Occipital lobe (tissue), 3 donors: ENCODE data around the gene FAM221A. TPM values are rescaled to one million over a fixed set of nuclear protein-coding genes. Genes with fewer than 3 reads are reported as not detected.
"Not testable (repeated sequence)": the region's sequence is repeated elsewhere in the genome, so short reads cannot be mapped to it uniquely, and the experiment has no call there.

Source experiments
- DNase-seq: peaks from one replicate; lab custom pipeline; 2025; lab: John Stamatoyannopoulos, UW
- small RNA-seq: library from RNA; depleted of rRNA; stranded (forward); fragments of <200 nt; gene quantifications from one replicate; pipeline ENCODE3, GENCODE V24; 2014
- total RNA-seq: library from RNA; depleted of rRNA; stranded (reverse); fragments of >200 nt; gene quantifications from one replicate; pipeline ENCODE4 v1.2.3, GENCODE V29; 2014

The FAM221A gene
- total RNA-seq, 1 donor from 2014 or later = 16.4 TPM

DNA sequence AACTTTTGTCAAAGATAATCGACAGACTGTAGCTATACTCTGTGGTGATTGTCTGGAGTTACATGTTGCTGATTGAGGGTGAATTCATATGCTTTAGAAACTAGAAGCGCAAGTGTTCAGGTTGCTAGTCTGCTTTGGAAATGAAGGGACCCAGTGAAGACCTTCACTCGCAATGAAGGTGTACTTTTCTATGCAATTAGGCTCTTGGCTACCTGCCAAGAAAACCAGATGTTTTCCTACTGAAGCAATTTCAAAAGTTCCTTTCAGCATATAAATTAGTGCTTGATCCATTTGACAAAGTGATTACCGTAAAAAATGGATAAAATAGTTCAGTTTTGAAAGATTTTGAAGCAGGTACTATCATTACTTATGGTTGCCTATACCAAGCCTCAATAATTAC lies 20.0 kb downstream of the FAM221A start:
- no peak for DNase-seq

DNA sequence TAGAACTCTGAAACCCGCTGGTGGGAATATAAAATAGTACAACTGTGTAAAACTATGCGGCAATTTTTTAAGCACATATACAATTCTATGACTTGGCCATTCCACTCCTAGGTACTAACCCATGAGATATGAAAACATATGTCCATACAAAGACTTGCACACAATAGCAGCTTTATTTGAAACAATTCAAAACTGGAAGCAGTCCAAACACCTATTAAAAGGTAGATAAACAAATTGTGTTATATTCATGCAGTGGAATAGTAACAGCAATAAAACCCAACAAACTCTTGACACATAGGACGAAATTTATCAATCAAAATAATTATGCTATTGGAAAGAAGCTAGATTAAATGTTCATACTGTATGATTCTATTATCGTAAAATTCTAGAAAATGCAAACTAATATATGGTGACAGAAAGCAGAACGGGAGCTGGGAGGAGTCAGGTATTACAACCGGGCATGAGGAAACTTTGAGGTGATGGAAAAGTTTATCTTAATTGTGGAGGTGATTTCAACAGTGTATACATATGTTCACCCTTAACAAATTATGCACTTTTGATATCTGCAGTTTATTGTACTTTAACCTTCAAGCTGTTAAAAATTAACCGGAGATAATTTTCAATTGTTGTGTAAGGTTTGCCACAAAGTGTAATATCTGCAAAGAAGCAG lies 29.2 kb downstream of the FAM221A start:
- DNase-seq = no peak

DNA sequence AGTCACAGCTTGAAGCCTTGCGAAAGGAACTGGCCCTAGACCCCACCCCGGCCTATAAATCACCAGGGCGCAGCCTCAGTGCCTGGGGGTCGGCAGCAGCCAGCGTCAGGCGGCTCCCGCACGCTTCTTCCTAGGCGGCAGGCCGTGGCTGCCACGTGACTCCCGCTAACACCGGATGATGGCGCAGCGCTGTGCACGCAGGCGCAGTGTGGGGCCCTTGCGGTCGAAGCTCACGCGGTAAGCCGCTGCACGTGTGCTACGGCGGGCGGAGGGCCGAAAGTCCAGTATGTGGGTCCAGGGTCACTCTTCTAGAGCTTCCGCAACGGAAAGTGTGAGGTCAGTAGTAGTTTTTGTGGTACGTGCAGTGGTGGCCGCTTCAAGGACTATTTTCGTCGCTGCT lies 30.0 kb downstream of the FAM221A start, which contains the start of gene STK31:
Gene STK31, plus strand, starts transcription at position 220 of the 400 bp plus-strand sequence. Its CDS starts 67 bp downstream, at position 287.
- DNase-seq = no peak

DNA sequence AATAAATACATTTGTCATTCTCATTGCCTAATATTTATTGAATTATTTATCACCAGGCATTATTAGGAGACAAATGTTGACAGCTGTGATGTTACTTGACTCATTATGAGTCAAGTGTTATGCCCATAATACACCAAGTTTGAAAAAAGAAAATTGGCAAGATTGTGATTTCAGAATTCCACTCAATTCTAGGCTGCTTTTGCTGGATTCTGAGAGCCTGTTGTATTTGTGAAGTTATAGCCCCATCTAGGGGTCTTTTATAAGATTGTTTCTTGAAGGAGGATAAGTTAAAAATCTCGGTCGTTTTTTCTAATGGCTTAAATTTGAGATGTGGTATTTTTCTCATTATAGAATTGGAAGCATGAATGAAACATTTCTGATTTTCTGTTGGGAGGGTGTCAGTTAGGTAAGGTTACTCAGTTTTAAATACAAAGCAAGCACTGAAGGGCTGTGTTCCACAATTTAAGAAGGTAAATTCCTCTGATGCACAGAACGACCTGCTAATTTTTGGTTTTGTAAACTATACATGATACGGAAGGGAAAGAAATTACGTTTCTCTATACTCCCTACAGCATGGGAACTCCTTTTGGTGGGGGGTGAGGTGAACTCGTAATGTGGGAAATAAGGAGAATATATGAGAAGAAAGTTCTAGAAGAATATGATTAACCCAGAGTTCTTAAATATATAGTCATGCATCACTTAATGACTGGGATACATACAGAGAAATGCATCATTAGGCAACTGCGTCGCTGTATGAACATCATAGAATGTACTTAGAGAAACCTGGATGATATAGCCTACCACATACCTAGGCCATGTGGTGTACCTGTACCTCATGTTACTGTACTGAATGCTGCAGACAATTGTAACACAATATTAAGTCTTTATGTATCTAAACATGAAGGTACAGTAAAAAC lies 32.6 kb downstream of the FAM221A start:
- DNase-seq = no peak

DNA sequence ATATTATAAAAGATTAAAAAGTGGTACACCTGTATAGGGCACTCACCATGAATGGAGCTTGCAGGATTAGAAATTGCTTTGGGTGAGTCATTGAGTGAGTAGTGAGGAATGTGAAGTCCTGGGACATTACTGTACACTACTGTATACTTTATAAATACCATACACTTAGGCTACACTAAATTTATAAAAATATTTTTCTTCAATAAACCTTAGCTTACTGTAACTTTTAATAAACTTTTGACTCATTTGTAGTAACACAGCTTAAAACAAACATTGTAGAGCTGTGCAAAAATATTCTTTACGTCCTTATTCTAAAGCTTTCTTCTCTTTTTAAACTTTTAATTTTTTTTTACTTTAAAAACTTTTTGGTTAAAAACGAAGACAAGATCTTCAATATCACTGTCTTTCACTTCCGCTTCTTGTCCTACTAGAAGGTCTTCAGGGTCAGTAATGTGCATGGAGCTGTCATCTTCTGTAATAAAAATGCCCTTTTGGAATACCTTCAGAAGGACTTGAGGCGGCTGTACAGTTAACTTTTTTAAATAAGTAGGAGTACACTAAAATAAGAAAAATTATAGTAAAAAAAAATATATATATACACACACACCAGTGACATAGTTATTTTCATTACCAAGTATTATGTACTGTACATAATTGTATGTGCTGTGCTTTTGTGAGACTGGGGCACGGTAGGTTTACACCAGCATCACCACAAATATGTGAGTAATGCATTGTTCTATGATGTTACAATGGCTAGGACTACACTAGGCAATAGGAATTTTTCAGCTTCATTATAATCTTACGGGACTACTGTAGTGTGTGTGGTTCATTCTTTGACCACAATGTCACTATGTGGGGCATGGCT lies 33.5 kb downstream of the FAM221A start:
- no peak for DNase-seq

DNA sequence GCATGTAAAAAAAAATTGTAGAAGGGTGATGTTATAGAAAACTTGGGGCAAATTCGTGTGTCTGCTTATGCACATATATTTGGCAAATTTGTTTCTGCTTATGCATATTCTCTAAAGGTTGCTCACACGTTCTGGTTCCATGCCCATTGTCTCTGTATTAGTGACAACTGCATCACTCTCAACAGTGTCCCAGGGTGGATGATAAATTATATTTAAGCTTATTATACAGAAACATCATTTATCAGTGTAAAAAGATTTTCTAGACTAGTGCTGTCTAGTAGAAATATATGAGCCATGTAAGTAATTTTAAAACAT lies 34.1 kb downstream of the FAM221A start:
- no peak for DNase-seq

DNA sequence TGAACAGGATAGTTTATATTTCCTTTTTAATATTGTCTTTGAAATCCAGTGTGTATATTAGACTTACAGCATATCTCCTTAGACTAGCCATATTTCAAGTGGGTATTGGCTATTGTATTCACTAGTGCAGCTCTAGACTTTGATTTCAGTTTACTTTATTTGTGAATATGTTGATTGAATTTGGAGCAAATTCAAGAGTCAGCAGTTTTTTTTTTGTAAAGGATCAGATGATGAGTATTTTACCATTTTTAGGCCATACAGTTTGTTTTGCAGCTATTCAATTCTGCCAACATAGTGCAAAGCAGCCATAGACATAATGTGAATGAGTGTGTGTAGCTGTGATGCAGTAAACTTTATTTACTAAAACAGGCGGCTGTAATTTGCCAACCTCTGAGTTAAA lies 34.6 kb downstream of the FAM221A start:
- no peak for DNase-seq

DNA sequence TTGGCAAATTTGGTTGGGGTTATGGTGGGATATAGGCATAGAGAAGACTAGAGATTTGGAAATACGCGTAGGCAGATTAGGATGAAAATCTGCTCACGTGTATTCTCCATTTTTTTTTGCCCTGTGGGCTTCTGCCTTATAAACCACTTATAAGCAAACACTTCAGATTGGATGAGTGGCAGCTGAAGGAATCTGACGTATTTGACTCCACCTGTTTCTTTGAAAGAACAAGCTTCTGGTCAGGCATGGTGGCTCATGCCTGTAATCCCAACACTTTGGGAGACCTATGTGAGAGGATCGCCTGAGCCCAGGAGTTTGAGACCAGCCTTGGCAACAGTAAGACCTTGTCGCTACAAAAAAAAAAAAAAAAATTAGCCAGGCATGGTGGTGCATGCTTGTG lies 35.1 kb downstream of the FAM221A start:
- no peak for DNase-seq

DNA sequence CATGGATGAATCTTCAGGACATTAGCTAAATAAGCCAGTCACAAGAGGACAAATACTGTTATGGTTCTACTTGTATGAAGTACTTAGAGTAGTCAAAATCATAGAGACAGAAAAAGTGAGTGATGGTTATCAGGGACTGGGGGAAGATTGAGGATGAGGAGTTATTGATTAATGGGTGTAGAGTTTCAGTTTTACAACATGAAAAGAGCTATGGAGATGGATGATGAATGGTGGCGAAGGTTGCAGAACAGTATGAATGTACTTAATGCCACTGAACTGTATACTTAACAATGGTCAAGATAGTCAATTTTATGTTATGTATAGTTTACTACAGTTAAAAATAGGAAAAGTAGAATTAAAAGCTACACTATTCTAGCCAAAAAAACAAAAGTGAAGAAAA lies 37.8 kb downstream of the FAM221A start:
- DNase-seq = no peak

DNA sequence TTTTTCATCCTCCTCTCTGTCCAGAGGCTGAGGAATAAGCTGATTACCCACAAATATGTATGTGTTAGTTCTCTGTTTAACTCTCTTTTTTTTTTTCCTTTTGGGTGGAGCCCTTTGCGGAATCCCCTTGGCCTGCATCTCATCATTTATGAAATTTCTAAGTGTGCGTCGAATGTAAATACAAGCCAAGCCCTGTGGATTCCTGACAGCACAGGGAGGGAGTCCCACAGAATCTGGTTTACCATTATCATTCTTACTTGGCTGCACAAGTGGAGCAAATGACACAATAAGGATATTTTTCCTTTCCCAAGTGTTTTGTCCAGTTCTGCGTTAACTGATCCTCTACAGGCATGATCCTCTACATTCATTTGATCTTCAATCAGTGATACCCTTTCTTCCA lies 41.5 kb downstream of the FAM221A start:
- DNase-seq = no peak

DNA sequence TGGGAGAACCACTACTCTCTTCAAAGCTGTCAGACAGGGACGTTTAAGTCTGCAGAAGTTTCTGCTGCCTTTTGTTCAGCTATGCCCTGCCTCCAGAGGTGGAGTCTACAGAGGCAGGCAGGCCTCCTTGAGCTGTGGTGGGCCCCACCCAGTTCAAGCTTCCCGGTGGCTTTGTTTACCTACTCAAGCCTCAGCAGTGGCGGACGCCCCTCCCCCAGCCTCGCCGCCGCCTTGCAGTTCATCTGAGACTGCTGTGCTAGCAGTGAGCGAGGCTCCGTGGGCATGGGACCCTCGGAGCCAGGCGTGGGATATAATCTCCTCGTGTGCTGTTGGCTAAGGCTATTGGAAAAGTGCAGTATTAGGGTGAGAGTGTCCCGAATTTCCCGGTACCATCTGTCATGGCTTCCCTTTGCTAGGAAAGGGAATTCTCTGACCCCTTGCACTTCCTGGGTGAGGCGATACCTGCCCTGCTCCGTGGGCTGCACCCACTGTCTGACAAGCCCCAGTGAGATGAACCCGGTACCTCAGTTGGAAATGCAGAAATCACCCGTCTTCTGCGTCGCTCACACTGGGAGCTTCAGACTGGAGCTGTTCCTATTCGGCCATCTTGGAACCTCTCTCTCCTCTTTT lies 42.7 kb downstream of the FAM221A start:
- DNase-seq = not testable (repeated sequence)

DNA sequence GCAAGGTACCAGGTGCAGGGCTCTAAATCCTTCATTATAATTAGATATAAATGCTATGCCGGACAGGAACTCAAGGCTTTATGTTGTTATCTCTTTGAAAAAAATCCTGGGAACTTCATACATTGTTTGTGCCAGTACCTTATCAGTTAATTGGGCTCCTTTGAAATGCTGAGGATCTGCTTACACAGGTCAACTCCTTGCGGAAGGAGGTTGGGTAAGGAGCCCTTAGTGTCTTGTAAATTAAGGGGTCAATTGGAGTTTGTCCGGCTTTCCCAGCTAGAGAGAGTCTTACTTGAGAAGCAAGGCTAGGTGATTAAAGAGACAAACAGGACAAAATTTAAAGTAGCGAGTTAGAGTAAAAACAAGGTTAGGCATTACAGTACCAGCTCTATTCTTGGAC lies 44.1 kb downstream of the FAM221A start:
- not testable (repeated sequence) for DNase-seq

DNA sequence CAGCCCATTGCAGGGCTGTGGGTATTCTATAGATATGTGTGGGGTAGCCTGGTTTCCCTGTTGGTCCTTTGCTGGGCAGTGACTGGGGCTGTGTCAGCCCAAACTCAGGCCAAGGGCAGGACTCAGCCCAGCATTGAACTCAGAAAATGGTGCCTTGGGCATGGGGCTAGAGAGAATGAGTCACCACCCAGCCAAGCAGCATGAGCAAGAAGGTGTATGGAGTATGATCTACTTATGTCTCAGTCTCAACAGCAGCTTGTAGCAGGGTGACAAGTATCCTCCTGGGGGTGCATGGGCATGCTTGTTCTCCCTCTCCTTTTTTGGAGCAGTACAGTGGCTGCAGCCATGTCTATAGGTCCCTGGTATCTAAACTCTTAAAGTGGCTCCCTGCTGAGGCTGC lies 62.1 kb downstream of the FAM221A start:
- DNase-seq = no peak

DNA sequence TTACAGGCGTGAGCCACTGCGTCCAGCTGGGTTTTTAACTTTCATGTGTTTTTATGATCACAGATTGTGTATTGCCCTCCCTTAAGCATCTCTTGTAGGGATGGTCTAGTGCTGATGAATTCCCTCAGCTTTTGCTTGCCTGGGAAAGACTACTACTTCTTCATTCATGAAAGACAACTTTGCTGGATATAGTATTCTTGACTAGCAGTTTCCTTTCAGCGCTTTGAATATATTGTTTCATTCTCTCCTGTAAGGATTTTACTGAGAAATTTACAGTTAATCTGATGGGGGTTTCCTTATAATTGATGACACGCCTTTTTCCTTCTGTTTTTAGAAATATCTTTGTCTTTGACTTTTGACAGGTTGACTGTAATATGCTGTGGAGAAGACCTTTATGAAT lies 63.2 kb downstream of the FAM221A start:
- DNase-seq = no peak

DNA sequence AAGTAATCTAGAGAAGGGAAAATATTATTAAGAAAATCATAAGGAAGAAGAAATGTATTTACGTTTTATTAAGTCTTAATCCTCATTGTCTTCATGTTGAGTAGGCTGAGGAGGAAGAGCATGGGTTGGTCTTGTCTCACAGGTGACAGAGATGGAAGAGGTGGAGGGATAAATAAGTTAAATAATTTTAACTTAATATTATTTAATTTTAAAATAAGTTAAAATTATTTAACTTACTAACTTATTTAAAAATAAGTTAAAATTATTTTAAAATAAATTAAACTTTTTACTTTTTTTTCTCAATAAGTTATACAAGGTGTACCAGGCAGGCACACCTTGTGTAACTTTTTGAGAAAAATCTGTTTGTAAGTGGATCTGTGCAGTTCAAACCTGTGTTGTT lies 66.6 kb downstream of the FAM221A start:
- no peak for DNase-seq

DNA sequence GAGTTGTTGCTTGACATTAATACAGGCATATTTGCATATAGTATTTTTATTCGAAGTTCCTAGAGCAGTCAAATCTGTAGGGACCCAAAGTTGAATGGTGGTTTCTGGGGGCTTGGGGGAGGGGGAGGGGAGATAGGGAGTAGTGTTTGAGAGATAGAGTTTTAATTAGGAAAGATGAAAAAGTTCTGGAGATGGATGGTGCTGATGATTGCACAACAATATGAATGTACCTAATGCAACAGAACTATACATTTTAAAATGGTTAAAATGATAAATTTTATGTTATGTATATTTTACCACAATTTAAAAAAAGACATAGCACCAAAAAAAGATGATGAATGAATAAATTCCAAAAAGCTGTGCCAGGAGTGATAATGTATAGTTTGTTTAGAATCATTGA lies 71.9 kb downstream of the FAM221A start:
- no peak for DNase-seq

Small RNA genes within 50 kb of the gene (small RNA-seq; reads per million reads assigned to genes)
- not detected for gene AC006026.2

Other genes with a start within 250 kb of the FAM221A start
- 84.1 TPM for gene IGF2BP3, start 209.7 kb upstream of the FAM221A start, total RNA-seq
- 68.0 TPM for gene TRA2A, start 148.2 kb upstream of the FAM221A start, total RNA-seq
- 67.1 TPM for gene CCDC126, start 82.8 kb upstream of the FAM221A start, total RNA-seq
- 38.8 TPM for gene STK31, start 30.0 kb downstream of the FAM221A start, total RNA-seq